ENCODE data around the gene TRAPPC3.

Gene TRAPPC3

GRCh38 chr1:36098650-36099365 is 50.5 kb downstream of the TRAPPC3 start:
- Histone ChIP-seq H3K79me2 (ENCODE audit: insufficient read depth, low read depth) (no peaks in the 10 kb centered on the region), H2AFZ (ENCODE audit: low read depth) (peak overlapping the region; percentile 55; the same call in 1 of the 2 replicates), H3K27ac (no peak overlapping the region), H3K27me3 (ENCODE audit: insufficient read depth, low read depth) (no peaks in the 10 kb centered on the region), H3K4me3 (IDR thresholded peaks at IDR 0.05; ENCODE audit: insufficient read depth, low read depth, low read length) (no peak overlapping the region), H3K36me3 (ENCODE audit: insufficient read depth) (no peaks in the 10 kb centered on the region), H3K4me2 (no peak overlapping the region), H4K20me1 (ENCODE audit: insufficient read depth) (no peaks in the 10 kb centered on the region), H3K9ac (no peak overlapping the region), H3K4me1 (ENCODE audit: low read depth, poor library complexity, severe bottlenecking) (no peaks in the 10 kb centered on the region)
- no peak for TF ChIP-seq CTCF (conservative IDR thresholded peaks at IDR 0.05; ENCODE audit: low read depth, low read length)

GRCh38 chr1:36097693-36098585 is 51.3 kb downstream of the TRAPPC3 start:
- Histone ChIP-seq H4K20me1 (ENCODE audit: insufficient read depth) (no peaks in the 10 kb centered on the region), H3K9ac (no peak overlapping the region), H3K27me3 (ENCODE audit: insufficient read depth, low read depth) (no peaks in the 10 kb centered on the region), H3K79me2 (ENCODE audit: insufficient read depth, low read depth) (no peaks in the 10 kb centered on the region), H3K36me3 (ENCODE audit: insufficient read depth) (no peaks in the 10 kb centered on the region), H3K27ac (no peak overlapping the region), H3K4me1 (ENCODE audit: low read depth, poor library complexity, severe bottlenecking) (no peaks in the 10 kb centered on the region), H2AFZ (ENCODE audit: low read depth) (no peak overlapping the region), H3K4me3 (IDR thresholded peaks at IDR 0.05; ENCODE audit: insufficient read depth, low read depth, low read length) (no peak overlapping the region), H3K4me2 (no peak overlapping the region)
- no peak for TF ChIP-seq CTCF (conservative IDR thresholded peaks at IDR 0.05; ENCODE audit: low read depth, low read length)

GRCh38 chr1:36096500-36097432 is 52.5 kb downstream of the TRAPPC3 start:
- Histone ChIP-seq H3K4me3 (IDR thresholded peaks at IDR 0.05; ENCODE audit: insufficient read depth, low read depth, low read length) (no peak overlapping the region), H3K36me3 (ENCODE audit: insufficient read depth) (no peaks in the 10 kb centered on the region), H3K9ac (no peak overlapping the region), H3K4me1 (ENCODE audit: low read depth, poor library complexity, severe bottlenecking) (no peaks in the 10 kb centered on the region), H3K79me2 (ENCODE audit: insufficient read depth, low read depth) (no peaks in the 10 kb centered on the region), H3K27ac (no peak overlapping the region), H4K20me1 (ENCODE audit: insufficient read depth) (no peaks in the 10 kb centered on the region), H3K4me2 (no peak overlapping the region), H3K27me3 (ENCODE audit: insufficient read depth, low read depth) (no peaks in the 10 kb centered on the region), H2AFZ (ENCODE audit: low read depth) (no peak overlapping the region)
- TF ChIP-seq CTCF (conservative IDR thresholded peaks at IDR 0.05; ENCODE audit: low read depth, low read length), result no peak

GRCh38 chr1:36095760-36096405 is 53.4 kb downstream of the TRAPPC3 start:
- no peaks in the 10 kb centered on the region for H3K27me3 ChIP-seq (ENCODE audit: insufficient read depth, low read depth)
- no peak overlapping the region for H3K4me3 ChIP-seq (IDR thresholded peaks at IDR 0.05; ENCODE audit: insufficient read depth, low read depth, low read length)
- no peaks in the 10 kb centered on the region for H4K20me1 ChIP-seq (ENCODE audit: insufficient read depth)
- H3K9ac ChIP-seq, result no peak overlapping the region
- H3K79me2 ChIP-seq (ENCODE audit: insufficient read depth, low read depth), result 0 out of 2 replicates have a peak, but pooled peaks cover 3% of the 10 kb centered on the region
- no peak for TF ChIP-seq CTCF (conservative IDR thresholded peaks at IDR 0.05; ENCODE audit: low read depth, low read length)
- H3K4me1 ChIP-seq (ENCODE audit: low read depth, poor library complexity, severe bottlenecking), result no peaks in the 10 kb centered on the region
- no peaks in the 10 kb centered on the region for H3K36me3 ChIP-seq (ENCODE audit: insufficient read depth)
- H2AFZ ChIP-seq (ENCODE audit: low read depth), result no peak overlapping the region
- no peak overlapping the region for H3K4me2 ChIP-seq
- H3K27ac ChIP-seq, result no peak overlapping the region

Data from KMS-11 (cell line).